HG02759 (cell line): ENCODE results near the gene NCOA3.
"Not testable (repeated sequence)": the region's sequence is repeated elsewhere in the genome, so short reads cannot be mapped to it uniquely, and the experiment has no call there.

Source experiments
- ATAC-seq: cut with Tn5 transposase; IDR thresholded peaks from one replicate; pipeline ENCODE4 v1.9.1; 2021; ENCODE audit warnings: mild to moderate bottlenecking, moderate library complexity; ENCODE audit not compliant: unreplicated experiment

The NCOA3 gene

GRCh38 chr20:47534405-47534804 is 32.7 kb downstream of the NCOA3 start:
- no peak for ATAC-seq

- no peak for ATAC-seq
Measured at GRCh38 chr20:47535088-47535487, 33.4 kb downstream of the NCOA3 start.

GRCh38 chr20:47535994-47536393 is 34.3 kb downstream of the NCOA3 start:
- ATAC-seq, result no peak

GRCh38 chr20:47540443-47541354 is 39.0 kb downstream of the NCOA3 start:
- no peak for ATAC-seq

- ATAC-seq, result no peak
Measured at GRCh38 chr20:47541355-47541922, 39.8 kb downstream of the NCOA3 start.

GRCh38 chr20:47543006-47543431 is 41.3 kb downstream of the NCOA3 start:
- ATAC-seq, result no peak

- no peak for ATAC-seq
Measured at GRCh38 chr20:47544240-47544639, 42.6 kb downstream of the NCOA3 start.

GRCh38 chr20:47544852-47545251 is 43.2 kb downstream of the NCOA3 start:
- ATAC-seq, result no peak

GRCh38 chr20:47545499-47545898 is 43.8 kb downstream of the NCOA3 start:
- ATAC-seq, result no peak

GRCh38 chr20:47546184-47547033 is 44.7 kb downstream of the NCOA3 start:
- no peak for ATAC-seq

GRCh38 chr20:47547034-47547387 is 45.3 kb downstream of the NCOA3 start:
- no peak for ATAC-seq

- ATAC-seq, result no peak
Measured at GRCh38 chr20:47549671-47550070, 48.0 kb downstream of the NCOA3 start.

GRCh38 chr20:47551222-47551621 is 49.5 kb downstream of the NCOA3 start:
- no peak for ATAC-seq

GRCh38 chr20:47551841-47552240 is 50.2 kb downstream of the NCOA3 start:
- no peak for ATAC-seq

GRCh38 chr20:47552996-47553395 is 51.3 kb downstream of the NCOA3 start:
- ATAC-seq, result no peak

GRCh38 chr20:47553594-47554235 is 52.0 kb downstream of the NCOA3 start:
- not testable (repeated sequence) for ATAC-seq

- not testable (repeated sequence) for ATAC-seq
Measured at GRCh38 chr20:47554283-47554682, 52.6 kb downstream of the NCOA3 start.

- ATAC-seq, result no peak
Measured at GRCh38 chr20:47557218-47557617, 55.5 kb downstream of the NCOA3 start.

GRCh38 chr20:47557791-47558190 is 56.1 kb downstream of the NCOA3 start:
- no peak for ATAC-seq

GRCh38 chr20:47558295-47559066 is 56.8 kb downstream of the NCOA3 start:
- ATAC-seq, result no peak
